Measurements from ENCODE around the gene AGPAT3.

The AGPAT3 gene

GRCh38 chr21:43994085-43994484 lies 129.1 kb downstream of the AGPAT3 start:
- Histone ChIP-seq H2AK5ac (ENCODE audit: low read depth, low read length) (peak overlapping the region; percentile 45), H2AFZ (ENCODE audit: low read length) (peak overlapping the region; percentile 56), H3K4me1 (ENCODE audit: control insufficient read depth in 2 of 2, insufficient read depth in 1 of 2, low read depth in 1 of 2, low read length in 2 of 2) (peaks cover 0 to 4% of the 10 kb centered on the region in 2 donors), H2BK12ac (ENCODE audit: low read length) (no peak overlapping the region), H3K4ac (ENCODE audit: low read length) (peak overlapping the region; percentile 4), H2BK120ac (ENCODE audit: low read depth, low read length) (no peak overlapping the region), H3K36me3 (replicated peaks in 1 of 2; ENCODE audit: control insufficient read depth in 2 of 2, insufficient read depth in 2 of 2, low read length in 2 of 2) (no peaks in the 10 kb centered on the region), H3K14ac (ENCODE audit: low read length) (no peak overlapping the region), H2BK15ac (ENCODE audit: low read length) (peak overlapping the region; percentile 39), H3K23ac (ENCODE audit: low read depth, low read length, poor library complexity) (no peak overlapping the region), H3K27ac (replicated peaks; ENCODE audit: low read length) (no peak overlapping the region), H3K4me2 (ENCODE audit: insufficient read depth, low read length, poor library complexity, severe bottlenecking) (no peak overlapping the region), H4K91ac (ENCODE audit: low read depth, low read length, poor library complexity) (no peak overlapping the region), H3K79me1 (ENCODE audit: low read depth, low read length) (no peaks in the 10 kb centered on the region), H3K9me3 (replicated peaks in 1 of 2; ENCODE audit: control insufficient read depth in 2 of 2, insufficient read depth in 1 of 2, low read depth in 1 of 2, low read length in 2 of 2) (peaks cover 0 to 2% of the 10 kb centered on the region in 2 donors), H4K8ac (ENCODE audit: low read depth, low read length) (peak overlapping the region; percentile 4), H2BK5ac (ENCODE audit: low read length) (no peak overlapping the region), H3K27me3 (ENCODE audit: control insufficient read depth in 3 of 3, insufficient read depth in 3 of 3, low read depth in 1 of 3, low read length in 3 of 3) (no peaks in the 10 kb centered on the region), H3K9ac (ENCODE audit: low read depth, low read length, poor library complexity) (no peak overlapping the region), H3K4me3 (ENCODE audit: low read length in 2 of 2) (no peak overlapping the region), H3K18ac (ENCODE audit: low read length) (no peak overlapping the region)
- WGBS, 2 donors (ENCODE audit: extremely low coverage in 2 of 2, insufficient read length in 2 of 2, insufficient replicate concordance in 1 of 2), result no CpG with 5 or more reads among the region's 11 CpGs
- no peak for DNase-seq (ENCODE audit: low spot score)

GRCh38 chr21:43994646-43995045 lies 129.6 kb downstream of the AGPAT3 start:
- H3K18ac ChIP-seq (ENCODE audit: low read length), result no peak overlapping the region
- H3K23ac ChIP-seq (ENCODE audit: low read depth, low read length, poor library complexity), result peak overlapping the region; percentile 80
- peaks cover 0 to 2% of the 10 kb centered on the region in 2 donors for H3K9me3 ChIP-seq (replicated peaks in 1 of 2; ENCODE audit: control insufficient read depth in 2 of 2, insufficient read depth in 1 of 2, low read depth in 1 of 2, low read length in 2 of 2)
- no peak overlapping the region for H4K91ac ChIP-seq (ENCODE audit: low read depth, low read length, poor library complexity)
- H3K79me1 ChIP-seq (ENCODE audit: low read depth, low read length), result no peaks in the 10 kb centered on the region
- H3K36me3 ChIP-seq (replicated peaks in 1 of 2; ENCODE audit: control insufficient read depth in 2 of 2, insufficient read depth in 2 of 2, low read length in 2 of 2), result no peaks in the 10 kb centered on the region
- H3K9ac ChIP-seq (ENCODE audit: low read depth, low read length, poor library complexity), result no peak overlapping the region
- peaks cover 0 to 4% of the 10 kb centered on the region in 2 donors for H3K4me1 ChIP-seq (ENCODE audit: control insufficient read depth in 2 of 2, insufficient read depth in 1 of 2, low read depth in 1 of 2, low read length in 2 of 2)
- no peak overlapping the region for H2BK120ac ChIP-seq (ENCODE audit: low read depth, low read length)
- H2BK5ac ChIP-seq (ENCODE audit: low read length), result no peak overlapping the region
- no peak overlapping the region for H3K14ac ChIP-seq (ENCODE audit: low read length)
- H3K4me2 ChIP-seq (ENCODE audit: insufficient read depth, low read length, poor library complexity, severe bottlenecking), result no peak overlapping the region
- H2BK12ac ChIP-seq (ENCODE audit: low read length), result peak overlapping the region; percentile 10
- no CpG with 5 or more reads among the region's 9 CpGs for WGBS, 2 donors (ENCODE audit: extremely low coverage in 2 of 2, insufficient read length in 2 of 2, insufficient replicate concordance in 1 of 2)
- H3K4me3 ChIP-seq (ENCODE audit: low read length in 2 of 2), result no peak overlapping the region
- H3K4ac ChIP-seq (ENCODE audit: low read length), result no peak overlapping the region
- H4K8ac ChIP-seq (ENCODE audit: low read depth, low read length), result no peak overlapping the region
- H2AFZ ChIP-seq (ENCODE audit: low read length), result peak overlapping the region; percentile 56
- no peak overlapping the region for H2BK15ac ChIP-seq (ENCODE audit: low read length)
- H3K27me3 ChIP-seq (ENCODE audit: control insufficient read depth in 3 of 3, insufficient read depth in 3 of 3, low read depth in 1 of 3, low read length in 3 of 3), result no peaks in the 10 kb centered on the region
- H3K27ac ChIP-seq (replicated peaks; ENCODE audit: low read length), result no peak overlapping the region
- H2AK5ac ChIP-seq (ENCODE audit: low read depth, low read length), result no peak overlapping the region
- no peak for DNase-seq (ENCODE audit: low spot score)

DNA sequence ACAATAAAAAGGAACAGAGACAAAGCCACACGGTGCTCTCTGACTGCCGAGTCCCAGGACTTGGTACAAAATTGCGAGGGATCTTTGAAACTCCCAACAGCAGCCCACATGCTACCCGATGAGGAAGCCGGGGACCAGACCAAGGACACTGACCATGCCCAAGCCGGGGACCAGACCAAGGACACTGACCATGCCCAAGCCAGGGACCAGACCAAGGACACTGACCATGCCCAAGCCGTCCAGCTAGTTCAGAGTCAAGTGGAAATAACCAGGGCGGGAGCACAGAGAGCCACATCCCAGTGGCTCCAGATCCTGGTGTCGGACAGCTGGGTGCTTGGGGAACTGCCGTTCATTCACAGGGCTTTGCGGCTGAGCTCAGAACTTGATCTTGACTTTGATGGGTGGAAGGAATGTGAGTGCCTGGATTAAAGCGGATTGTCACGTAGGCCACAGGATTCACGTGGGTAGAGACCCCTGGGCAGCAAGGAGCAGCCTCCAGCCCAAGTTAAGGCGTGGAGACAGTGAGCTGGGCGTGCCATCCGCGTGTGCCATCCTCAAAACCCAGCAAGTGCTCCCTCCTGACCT lies 130.6 kb downstream of the AGPAT3 start:
- no peaks in the 10 kb centered on the region for H3K36me3 ChIP-seq (replicated peaks in 1 of 2; ENCODE audit: control insufficient read depth in 2 of 2, insufficient read depth in 2 of 2, low read length in 2 of 2)
- H3K9me3 ChIP-seq (replicated peaks in 1 of 2; ENCODE audit: control insufficient read depth in 2 of 2, insufficient read depth in 1 of 2, low read depth in 1 of 2, low read length in 2 of 2), result peaks cover 0 to 2% of the 10 kb centered on the region in 2 donors
- no peak overlapping the region for H3K23ac ChIP-seq (ENCODE audit: low read depth, low read length, poor library complexity)
- H3K4me1 ChIP-seq (ENCODE audit: control insufficient read depth in 2 of 2, insufficient read depth in 1 of 2, low read depth in 1 of 2, low read length in 2 of 2), result peaks cover 0 to 6% of the 10 kb centered on the region in 2 donors
- H3K14ac ChIP-seq (ENCODE audit: low read length), result no peak overlapping the region
- no peak overlapping the region for H3K4ac ChIP-seq (ENCODE audit: low read length)
- H3K9ac ChIP-seq (ENCODE audit: low read depth, low read length, poor library complexity), result no peak overlapping the region
- H3K27ac ChIP-seq (replicated peaks; ENCODE audit: low read length), result no peak overlapping the region
- H3K4me3 ChIP-seq (ENCODE audit: low read length in 2 of 2), result peak overlapping the region in 1 of 2 donors; percentile 13
- no CpG with 5 or more reads among the region's 18 CpGs for WGBS, 2 donors (ENCODE audit: extremely low coverage in 2 of 2, insufficient read length in 2 of 2, insufficient replicate concordance in 1 of 2)
- H2BK12ac ChIP-seq (ENCODE audit: low read length), result no peak overlapping the region
- no peak overlapping the region for H2BK5ac ChIP-seq (ENCODE audit: low read length)
- no peak overlapping the region for H2AFZ ChIP-seq (ENCODE audit: low read length)
- peak overlapping the region; percentile 64 for H3K18ac ChIP-seq (ENCODE audit: low read length)
- H3K27me3 ChIP-seq (ENCODE audit: control insufficient read depth in 3 of 3, insufficient read depth in 3 of 3, low read depth in 1 of 3, low read length in 3 of 3), result no peaks in the 10 kb centered on the region
- DNase-seq (ENCODE audit: low spot score), result no peak
- H3K4me2 ChIP-seq (ENCODE audit: insufficient read depth, low read length, poor library complexity, severe bottlenecking), result no peak overlapping the region
- peak overlapping the region; percentile 9 for H2BK15ac ChIP-seq (ENCODE audit: low read length)
- H2AK5ac ChIP-seq (ENCODE audit: low read depth, low read length), result peak overlapping the region; percentile 96
- H4K8ac ChIP-seq (ENCODE audit: low read depth, low read length), result no peak overlapping the region
- H2BK120ac ChIP-seq (ENCODE audit: low read depth, low read length), result peak overlapping the region; percentile 72
- no peak overlapping the region for H4K91ac ChIP-seq (ENCODE audit: low read depth, low read length, poor library complexity)
- H3K79me1 ChIP-seq (ENCODE audit: low read depth, low read length), result no peaks in the 10 kb centered on the region

- no peak overlapping the region for H3K4me2 ChIP-seq (ENCODE audit: insufficient read depth, low read length, poor library complexity, severe bottlenecking)
- H3K27me3 ChIP-seq (ENCODE audit: control insufficient read depth in 3 of 3, insufficient read depth in 3 of 3, low read depth in 1 of 3, low read length in 3 of 3), result peaks cover 0 to 2% (median 2%) of the 10 kb centered on the region in 3 experiments
- H3K4me1 ChIP-seq (ENCODE audit: control insufficient read depth in 2 of 2, insufficient read depth in 1 of 2, low read depth in 1 of 2, low read length in 2 of 2), result peaks cover 0 to 6% of the 10 kb centered on the region in 2 donors
- H4K91ac ChIP-seq (ENCODE audit: low read depth, low read length, poor library complexity), result no peak overlapping the region
- H2BK12ac ChIP-seq (ENCODE audit: low read length), result no peak overlapping the region
- no peak overlapping the region for H3K4me3 ChIP-seq (ENCODE audit: low read length in 2 of 2)
- H3K18ac ChIP-seq (ENCODE audit: low read length), result no peak overlapping the region
- no peak overlapping the region for H3K23ac ChIP-seq (ENCODE audit: low read depth, low read length, poor library complexity)
- H3K79me1 ChIP-seq (ENCODE audit: low read depth, low read length), result no peaks in the 10 kb centered on the region
- no peak overlapping the region for H3K9ac ChIP-seq (ENCODE audit: low read depth, low read length, poor library complexity)
- no peak overlapping the region for H2BK120ac ChIP-seq (ENCODE audit: low read depth, low read length)
- H2BK15ac ChIP-seq (ENCODE audit: low read length), result no peak overlapping the region
- no peak overlapping the region for H2BK5ac ChIP-seq (ENCODE audit: low read length)
- no CpG with 5 or more reads among the region's 5 CpGs for WGBS, 2 donors (ENCODE audit: extremely low coverage in 2 of 2, insufficient read length in 2 of 2, insufficient replicate concordance in 1 of 2)
- no peaks in the 10 kb centered on the region for H3K36me3 ChIP-seq (replicated peaks in 1 of 2; ENCODE audit: control insufficient read depth in 2 of 2, insufficient read depth in 2 of 2, low read length in 2 of 2)
- H3K9me3 ChIP-seq (replicated peaks in 1 of 2; ENCODE audit: control insufficient read depth in 2 of 2, insufficient read depth in 1 of 2, low read depth in 1 of 2, low read length in 2 of 2), result peaks cover 0 to 2% of the 10 kb centered on the region in 2 donors
- no peak overlapping the region for H3K4ac ChIP-seq (ENCODE audit: low read length)
- no peak for DNase-seq (ENCODE audit: low spot score)
- no peak overlapping the region for H3K14ac ChIP-seq (ENCODE audit: low read length)
- H2AFZ ChIP-seq (ENCODE audit: low read length), result no peak overlapping the region
- no peak overlapping the region for H3K27ac ChIP-seq (replicated peaks; ENCODE audit: low read length)
- no peak overlapping the region for H2AK5ac ChIP-seq (ENCODE audit: low read depth, low read length)
- no peak overlapping the region for H4K8ac ChIP-seq (ENCODE audit: low read depth, low read length)
Observed at GRCh38 chr21:43997766-43998742, 133.0 kb downstream of the AGPAT3 start.

All from neuronal stem cell (in vitro differentiated cells).